ENCODE data around the gene LRP2.
A peak's percentile ranks its signal among the peaks of the same experiment; 100 is the strongest.

LRP2 gene

DNA sequence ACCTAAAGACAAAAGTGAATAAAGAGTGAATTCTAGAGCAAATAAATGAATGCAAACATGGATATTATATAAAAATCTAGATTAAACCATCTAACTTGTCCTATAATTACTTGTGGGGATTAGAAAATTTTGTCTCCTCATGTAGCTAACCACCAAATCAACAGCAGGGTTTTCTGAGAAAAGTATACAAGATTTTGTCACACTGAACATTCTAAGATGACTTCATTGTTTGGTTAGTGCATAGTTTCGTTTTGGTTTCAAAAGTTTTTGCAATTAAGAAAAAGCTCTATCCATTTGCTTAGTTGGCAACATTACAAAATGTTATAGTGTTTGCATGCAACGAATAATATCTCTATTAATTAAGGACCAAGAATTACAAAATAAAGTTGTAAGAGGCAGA lies 125.0 kb downstream of the LRP2 start:
- DNase-seq = no peak

DNA sequence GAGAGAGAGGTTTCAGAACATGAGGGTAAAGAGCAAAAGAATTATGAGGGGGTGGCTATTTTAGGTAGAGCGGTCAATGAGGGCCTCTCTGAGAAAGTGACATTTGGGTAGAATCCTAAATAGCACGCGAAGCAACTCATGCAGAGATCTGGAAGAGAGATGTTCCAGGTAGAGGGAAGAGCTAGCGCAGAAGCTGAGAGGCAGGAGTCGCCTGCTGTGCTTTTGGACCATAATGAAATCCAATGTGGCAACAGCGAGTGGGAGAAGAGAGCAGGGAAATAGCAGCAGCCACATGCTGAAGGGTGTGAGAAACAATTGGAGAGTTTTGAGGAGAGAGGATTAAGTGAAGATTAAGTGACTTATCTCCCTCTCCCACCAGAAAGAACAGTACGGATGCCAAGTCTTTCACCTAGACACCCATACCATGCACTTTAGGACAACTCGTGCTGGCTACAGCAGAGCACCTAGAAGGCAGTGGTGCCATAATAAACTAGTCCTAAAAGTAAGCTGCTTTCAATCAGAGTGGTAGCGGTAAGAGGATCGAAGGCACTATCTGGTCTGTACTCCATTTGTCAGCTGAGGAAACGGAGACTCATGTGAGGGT lies 129.7 kb downstream of the LRP2 start:
- peak; percentile 17 to 55 for DNase-seq

DNA sequence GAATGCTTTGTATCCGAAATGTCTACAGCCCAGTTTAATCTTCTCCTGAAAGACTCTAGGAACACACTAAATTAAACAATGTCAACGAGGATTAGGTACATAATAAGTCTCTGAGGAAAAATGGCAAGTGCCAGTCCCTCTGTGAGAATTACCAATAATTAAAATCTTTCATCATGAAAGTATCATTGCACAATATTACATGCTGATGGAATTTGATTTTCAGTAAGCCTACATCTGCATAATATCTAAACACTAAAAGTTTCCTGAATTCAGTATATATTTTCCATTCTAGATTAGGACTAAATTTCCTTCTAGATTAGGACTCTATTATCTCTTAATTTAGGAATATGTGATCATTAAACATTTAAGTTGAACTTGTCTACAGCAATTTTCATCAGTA lies 132.1 kb downstream of the LRP2 start:
- DNase-seq = no peak

DNA sequence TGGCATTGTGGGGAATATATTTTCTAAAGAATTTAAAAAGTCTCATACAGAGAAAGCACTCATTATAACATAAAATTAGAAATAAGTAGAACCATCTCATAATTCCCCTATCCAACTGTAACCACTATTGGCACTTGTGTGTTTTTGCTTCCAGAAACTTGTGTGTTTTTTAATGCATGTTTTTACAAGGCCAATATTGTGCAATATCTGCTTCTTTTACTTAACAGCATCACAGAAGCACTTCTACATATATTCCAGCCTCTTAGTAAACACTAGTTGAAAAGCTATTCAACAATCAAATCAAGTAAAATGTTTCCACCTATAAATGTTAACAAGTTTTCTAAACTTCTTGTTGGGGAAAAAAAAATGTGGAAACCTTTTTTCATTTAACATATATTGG lies 132.7 kb downstream of the LRP2 start:
- no peak for DNase-seq

DNA sequence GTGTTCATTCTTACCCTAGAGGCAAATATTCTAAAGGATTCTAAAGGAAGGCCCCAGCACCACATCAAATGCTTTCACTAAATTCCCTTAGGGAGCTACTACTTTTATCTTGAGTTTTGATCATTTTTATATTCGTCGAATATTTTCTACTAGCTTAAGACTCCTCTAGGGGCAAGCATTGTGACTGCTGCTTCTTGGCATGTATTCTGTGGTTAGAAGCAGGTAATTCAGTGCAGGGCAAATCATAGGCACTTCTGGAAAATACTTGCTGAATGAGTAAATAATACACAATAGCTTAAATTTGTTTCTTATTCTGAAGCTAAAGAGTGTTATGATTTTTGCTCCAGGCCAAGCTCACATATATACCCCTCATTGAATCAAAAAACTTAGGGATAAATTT lies 136.4 kb downstream of the LRP2 start:
- DNase-seq = no peak

DNA sequence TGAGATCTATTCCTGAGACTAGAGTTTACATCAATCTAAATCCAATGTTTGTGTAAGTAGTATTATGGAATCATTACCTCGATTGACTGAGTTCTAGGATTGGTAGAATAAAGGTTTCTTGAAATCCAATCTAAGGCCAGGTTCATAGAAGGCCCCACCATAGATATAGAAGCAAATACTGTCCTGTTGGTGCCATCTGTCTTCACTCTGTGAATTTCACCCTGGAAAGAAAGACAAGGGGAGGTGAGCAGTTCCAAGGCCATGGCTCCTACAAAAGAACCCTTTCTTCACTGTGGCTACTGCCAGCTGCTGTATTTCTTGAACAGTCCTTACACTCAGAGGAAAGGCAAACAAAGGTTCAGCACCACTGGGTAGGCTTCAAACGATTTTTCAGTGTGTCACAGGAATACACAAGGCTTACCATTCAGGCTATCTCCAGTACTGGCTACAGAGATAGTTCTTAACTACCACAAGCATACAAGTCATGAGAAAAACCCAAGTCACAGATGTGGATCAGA lies 137.0 kb downstream of the LRP2 start:
- DNase-seq = no peak

DNA sequence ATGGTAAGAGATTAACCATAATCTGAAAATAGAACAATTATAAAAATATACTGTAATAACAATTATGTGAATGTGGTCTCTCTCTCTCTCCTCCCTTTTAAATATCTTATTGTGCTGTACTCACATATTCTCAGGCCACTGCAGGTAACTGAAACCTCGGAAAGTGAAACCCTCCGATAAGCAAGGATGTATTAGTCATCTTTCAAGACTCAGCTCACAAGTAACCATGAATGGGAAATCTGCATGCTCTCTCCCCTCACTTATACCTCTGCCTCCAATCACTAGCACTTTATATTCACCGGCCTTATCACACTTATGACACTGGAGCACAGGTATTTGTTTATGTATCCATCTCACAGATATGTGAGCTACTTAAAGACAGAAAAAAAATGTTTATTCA lies 139.7 kb downstream of the LRP2 start:
- DNase-seq = no peak

DNA sequence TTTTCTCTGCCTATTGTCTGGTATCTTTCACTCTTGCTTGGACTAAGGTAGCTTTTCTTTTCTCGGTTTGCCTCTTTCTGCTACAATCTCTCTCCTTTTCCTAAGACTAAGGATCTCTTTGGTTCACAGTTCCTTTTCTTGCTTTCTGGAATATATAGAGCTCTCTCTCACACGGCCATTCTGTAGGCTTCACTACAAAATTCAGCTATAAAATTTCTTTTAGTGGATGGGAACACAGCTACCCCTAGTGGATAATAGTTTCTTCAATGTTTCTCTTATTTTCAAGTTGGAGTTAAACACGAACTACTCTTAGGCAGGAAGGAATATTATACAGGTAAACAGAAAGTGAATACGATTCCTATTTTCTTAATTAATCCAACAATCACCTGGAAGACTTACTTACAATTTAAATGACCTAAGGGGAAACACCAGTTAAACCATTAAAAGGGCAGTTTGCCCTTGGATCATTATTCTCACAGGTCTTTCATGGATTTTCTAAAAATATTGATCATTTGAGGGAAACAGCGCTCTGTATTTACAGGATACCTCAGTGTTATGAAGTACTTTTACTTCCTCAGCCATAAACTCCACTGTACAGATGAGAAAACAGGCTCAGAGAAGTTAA lies 140.5 kb downstream of the LRP2 start:
- peak in 1 of 2 experiments; percentile 45 for DNase-seq

DNA sequence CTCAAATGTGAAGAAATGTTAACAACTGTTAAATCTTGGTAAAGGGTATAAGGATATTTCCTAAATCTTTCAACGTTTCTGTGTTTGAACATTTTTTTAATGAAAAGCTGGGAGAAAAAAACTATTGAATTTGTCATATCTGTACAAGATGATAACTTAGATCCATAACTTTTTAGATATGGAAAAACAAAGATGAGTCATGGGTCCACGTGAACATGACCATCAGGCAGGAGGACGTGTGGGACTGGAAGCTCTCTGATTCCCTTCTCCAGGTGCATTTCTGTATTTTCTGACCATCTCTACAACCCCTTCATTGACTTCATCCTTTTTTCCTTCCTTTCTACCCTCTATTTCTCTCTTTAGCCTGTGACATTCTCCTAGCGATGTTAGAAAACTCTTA lies 151.4 kb downstream of the LRP2 start:
- no peak for DNase-seq

DNA sequence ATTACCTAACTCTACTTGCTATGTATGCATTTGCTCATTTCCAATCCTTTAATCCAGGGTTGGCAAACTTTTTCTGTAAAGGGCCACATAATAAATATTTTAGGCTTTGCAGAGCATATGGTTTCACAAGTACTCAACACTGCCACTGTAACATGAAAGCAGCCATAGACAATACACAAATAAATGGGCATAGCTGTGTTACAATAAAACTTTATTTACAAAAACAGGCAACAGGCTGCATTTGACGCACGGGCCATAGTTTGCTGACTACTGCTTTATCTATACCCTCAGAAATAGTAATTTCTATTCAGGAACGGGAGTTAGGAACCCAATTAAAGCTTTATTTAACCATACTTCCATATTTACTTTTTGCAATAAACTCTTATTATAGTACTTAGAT lies 154.3 kb downstream of the LRP2 start:
- DNase-seq = no peak

DNA sequence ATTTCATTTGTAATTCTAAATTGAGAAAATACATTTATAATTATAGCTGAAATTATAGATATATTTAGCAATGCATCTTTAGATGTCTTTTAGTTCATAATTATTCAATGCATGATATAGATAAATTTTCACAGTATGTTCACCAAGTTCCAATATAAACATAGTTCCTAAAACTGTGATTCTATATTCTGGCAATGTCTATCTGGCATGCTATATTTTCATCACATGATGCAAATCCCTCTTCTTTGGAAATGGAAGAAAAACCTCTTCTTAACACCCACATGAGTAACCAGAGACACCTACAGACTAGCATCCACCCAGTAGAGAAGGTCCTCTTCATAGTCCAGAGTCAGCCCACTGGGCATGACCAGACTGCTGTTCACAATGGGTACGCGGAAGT lies 157.2 kb downstream of the LRP2 start:
- no peak for DNase-seq

DNA sequence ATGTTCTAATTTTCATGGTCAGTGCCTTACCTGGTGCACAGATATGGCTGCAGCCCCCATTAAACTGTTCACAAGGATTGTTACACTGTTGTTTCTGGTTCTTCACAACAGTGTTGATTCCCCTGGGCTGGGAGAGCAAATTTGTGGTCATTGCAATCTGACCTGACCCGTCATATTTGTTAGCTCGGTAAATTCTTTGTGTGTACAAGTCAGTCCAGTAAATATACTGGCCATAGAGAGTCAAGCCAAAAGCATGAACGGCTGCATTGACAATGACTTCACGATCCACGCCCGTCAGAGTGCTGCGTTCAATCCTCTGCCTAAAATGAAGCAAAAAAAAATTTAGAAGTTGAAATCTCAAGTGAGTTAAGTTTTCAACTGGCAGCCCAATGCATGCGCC lies 158.4 kb downstream of the LRP2 start:
- no peak for DNase-seq

DNA sequence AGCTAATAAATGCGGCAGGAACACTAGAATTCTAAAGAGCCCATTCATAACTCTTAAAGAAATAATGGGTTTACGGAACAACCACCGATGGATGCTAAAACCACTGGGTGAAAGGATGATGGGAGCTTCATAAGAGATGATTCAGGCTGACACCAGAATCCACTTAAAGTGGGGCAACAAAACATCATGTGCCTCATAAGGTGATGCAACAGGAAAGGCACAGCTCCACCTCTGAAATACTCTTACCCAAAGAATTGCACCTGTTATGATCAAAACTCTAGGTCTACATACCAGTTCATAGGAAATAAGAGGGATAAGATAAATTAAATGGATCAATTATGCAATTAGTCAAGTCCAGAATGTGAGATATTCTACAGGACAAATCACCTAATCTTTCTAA lies 161.6 kb downstream of the LRP2 start:
- DNase-seq = no peak

DNA sequence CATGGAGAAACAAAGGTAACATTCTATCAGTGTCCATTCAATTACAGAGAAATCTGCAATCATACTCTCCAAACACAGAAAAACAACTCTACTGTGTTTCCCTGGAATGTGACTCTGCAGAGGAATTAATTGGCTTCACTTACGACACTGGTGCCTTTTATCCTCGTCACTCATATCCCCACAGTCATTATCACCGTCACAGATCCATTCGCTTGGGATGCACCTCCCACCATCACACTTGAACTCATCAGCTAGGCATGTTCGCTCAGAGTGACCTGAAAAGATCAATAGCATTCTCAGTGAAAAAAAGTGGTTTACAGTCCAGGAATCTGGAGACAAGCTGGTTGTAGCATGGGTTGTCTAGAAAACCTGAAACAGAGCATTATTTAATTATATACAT lies 168.7 kb downstream of the LRP2 start:
- no peak for DNase-seq

DNA sequence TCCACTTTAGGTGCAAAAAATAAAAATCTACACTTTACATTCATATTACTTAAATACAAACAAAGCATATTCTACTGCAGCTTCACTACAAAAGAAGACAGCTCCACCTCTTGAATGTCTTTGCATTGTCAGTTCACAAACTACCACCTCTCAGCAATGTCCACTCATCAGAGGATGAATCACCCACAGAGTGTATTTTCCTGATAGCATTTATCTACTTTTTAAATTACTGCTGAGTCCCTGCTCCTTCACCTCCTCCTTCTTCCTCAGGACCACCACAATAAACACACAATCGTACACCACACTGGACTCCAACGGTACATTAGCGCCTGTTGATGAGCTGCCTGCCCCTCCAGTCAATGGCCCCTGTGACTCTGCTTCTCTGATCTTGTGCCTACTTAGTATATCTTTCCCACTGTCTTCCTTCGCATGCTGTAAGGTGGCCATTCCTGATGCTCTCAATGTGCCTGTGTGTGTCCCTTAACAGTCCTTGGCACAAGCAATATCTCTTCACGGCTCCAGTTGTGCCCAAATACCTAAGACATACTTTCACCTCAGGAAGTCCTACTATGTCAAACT lies 172.0 kb downstream of the LRP2 start:
- no peak for DNase-seq

DNA sequence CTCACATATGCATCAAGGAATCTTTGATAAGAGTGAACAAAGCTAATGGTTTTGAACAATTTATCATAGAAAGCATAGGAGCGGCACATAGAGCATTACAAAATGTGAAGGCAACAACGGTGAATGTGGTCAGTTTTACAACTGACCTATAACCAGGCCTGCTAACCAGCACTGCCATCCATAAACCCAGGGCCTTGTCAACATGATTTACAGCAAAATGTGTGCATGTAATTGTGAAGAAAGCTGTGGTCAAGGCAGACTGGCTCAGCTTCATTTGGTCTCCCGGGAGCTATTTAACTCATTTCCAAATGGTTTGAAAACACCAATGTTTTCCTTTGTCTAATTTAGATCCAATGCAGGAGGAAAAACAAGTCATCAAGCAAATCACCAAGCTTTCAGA lies 173.2 kb downstream of the LRP2 start:
- DNase-seq = no peak

DNA sequence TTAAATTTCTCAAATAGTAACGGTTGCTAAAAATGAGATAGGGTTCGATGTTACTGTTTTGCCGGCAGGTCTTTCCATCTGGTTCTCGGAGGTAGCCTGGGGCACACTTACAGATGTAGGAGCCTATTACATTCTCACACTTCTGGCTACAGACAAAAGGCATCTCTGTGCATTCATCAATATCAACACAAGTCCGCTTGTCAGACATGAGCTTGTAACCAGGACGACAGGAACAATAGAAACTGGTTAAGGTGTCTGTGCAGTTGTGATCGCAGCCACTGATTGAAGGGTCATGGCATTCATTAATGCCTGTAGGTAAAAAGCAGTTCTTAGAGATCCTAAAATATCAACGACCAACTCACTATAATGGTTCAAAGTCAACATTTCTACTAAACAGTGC lies 176.6 kb downstream of the LRP2 start:
- DNase-seq = no peak

DNA sequence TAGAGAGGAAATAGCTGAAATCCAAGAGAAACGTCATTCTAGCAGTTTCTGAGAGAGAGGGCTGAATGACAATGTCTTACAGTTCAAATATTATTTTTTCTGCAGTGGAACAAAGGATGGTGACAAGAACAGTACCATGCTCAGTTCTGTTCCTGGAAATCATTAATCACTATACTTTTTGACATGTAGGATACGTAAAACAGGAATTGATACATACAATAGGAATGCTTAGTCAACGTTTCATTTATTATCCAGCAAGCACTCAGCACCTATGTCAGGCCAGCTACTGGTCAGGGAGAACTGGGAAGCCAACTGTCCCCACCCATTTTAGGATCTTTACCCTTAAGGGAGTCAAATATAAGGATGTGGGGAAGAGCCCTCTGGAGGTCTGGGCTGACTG lies 178.3 kb downstream of the LRP2 start:
- no peak for DNase-seq

DNA sequence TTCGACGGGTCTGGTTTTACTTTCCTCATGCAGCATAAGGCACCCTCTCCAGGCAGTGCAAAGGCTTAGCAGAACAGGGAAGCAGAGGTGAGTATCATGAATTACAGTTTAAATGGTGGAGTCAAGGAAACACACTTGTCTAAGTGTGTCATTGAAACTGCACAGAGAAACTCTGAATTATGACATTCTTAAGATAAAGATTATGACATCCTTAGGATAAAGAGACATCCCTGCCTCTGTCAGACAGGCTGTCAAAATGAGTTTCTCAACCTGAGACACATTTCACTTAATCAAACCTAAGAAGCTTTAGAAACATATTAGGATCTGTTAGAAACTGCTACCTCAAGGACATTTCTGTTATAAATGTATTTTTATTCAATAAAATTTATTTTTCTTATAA lies 179.8 kb downstream of the LRP2 start:
- DNase-seq = no peak

DNA sequence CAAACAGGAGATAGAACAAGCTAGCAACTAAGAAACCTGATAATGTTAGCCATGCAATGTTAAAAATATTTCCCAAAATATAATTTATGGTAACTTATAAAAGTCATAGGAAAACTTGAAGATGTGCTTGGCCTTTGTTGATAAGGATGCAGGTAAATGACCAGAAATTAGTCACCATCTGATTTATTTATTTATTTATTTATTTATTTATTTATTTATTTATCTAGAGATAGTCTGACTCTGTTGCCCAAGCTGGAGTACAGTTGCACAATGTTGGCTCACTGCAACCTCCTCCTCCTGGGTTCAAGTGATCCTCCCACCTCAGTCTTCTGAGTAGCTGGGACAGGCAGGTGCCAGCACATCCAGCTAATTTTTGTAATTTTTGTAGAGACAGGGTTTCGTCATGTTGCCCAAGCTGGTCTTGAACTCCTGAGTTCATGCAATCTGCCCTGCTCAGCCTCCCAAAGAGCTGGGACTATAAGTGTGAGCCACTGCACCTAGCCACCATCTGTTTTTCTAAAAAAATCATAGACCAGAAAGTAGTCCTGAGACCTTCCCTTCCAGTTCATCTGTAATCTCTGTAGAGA lies 183.4 kb downstream of the LRP2 start:
- DNase-seq = no peak

DNA sequence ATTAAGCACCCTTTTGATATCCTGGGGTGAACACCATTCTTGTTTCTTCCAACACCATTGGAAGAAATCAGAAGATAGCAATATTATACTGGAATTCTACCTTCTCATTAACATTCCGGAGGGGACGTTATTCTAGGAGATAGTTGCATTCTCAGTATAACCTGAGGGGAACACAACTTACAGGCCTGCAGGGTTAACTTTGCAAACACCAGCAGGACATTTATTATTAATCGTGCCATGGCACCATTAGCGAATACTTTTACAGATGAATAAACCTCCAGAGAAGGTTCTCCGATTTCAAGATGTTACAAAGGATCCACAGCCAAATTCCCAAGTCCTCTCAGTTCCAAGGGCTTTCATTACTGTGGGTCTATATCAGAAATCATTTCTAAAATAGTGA lies 184.0 kb downstream of the LRP2 start:
- no peak for DNase-seq

DNA sequence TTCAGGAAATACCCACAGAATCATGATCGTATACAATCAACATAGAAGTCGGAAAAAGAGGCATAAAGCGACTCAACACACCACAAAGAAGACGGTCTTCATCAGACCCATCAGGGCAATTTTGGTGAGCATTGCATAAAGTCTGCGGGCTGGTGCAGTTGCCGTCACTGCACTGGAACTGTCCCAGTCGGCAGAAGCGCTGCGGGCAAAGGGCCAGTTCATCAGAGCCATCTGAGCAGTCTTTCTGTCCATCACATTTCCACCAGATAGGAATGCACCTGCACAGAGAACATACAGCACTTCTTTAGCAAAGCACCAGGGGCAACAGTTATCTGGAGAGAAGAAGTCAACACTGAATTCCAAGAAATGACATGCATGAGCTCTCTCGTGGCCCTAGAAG lies 187.2 kb downstream of the LRP2 start:
- no peak for DNase-seq

DNA sequence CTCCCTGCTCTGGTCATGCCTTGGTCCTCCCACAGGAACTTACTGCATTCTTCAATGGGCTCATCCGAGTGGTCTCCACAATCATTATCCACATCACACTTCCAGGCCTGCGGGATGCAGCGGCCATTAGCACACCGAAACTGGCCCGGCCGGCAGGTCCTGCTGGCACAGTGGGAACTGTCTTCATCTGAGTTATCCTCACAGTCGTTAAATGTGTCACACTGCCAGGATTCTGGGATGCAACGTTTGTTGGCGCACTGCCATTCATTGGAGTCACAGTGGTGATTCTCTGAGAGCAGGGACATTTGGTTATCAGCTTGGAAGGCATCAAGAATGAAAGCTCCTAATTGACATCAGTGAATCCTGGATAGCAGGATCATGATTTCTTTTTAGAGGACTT lies 188.5 kb downstream of the LRP2 start:
- no peak for DNase-seq

DNA sequence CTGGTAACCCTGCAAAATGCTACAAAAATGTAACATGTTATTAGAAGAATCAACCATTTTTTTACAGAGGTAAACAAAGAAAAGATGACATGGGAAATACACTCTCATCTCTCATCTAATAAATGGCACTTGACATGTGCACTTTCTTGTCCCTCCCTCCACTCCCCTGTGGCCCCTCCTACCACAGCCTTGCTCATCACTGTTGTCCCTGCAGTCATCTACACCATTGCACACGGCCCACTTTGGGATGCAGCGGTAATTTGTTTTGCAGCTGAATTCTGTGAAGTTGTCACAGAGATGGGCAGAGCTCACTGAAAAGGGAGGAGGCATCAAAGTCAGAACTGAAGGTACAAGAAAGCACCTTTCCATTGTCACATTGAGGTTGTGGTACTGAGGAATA lies 189.4 kb downstream of the LRP2 start:
- DNase-seq = no peak

Data from NCI-H524 (cell line).